HG02943 (cell line): ENCODE data around the gene HECTD2.
"Not testable (repeated sequence)": the region's sequence is repeated elsewhere in the genome, so short reads cannot be mapped to it uniquely, and the experiment has no call there.

Experiments used
- ATAC-seq: cut with Tn5 transposase; IDR thresholded peaks from one replicate; pipeline ENCODE4 v1.9.1; 2021; ENCODE audit warnings: mild to moderate bottlenecking, low read depth, moderate library complexity; ENCODE audit not compliant: unreplicated experiment

The HECTD2 gene

GRCh38 chr10:91534789-91535188, 124.6 kb downstream of the HECTD2 start:
- not testable (repeated sequence) for ATAC-seq

- no peak for ATAC-seq
Measured at GRCh38 chr10:91536111-91536510, 126.0 kb downstream of the HECTD2 start.

GRCh38 chr10:91536733-91537132, 126.6 kb downstream of the HECTD2 start:
- no peak for ATAC-seq

- ATAC-seq = no peak
Measured at GRCh38 chr10:91537614-91538383, 127.7 kb downstream of the HECTD2 start.

GRCh38 chr10:91539930-91540329, 129.8 kb downstream of the HECTD2 start:
- no peak for ATAC-seq

GRCh38 chr10:91540733-91541132, 130.6 kb downstream of the HECTD2 start:
- no peak for ATAC-seq

- ATAC-seq = no peak
Measured at GRCh38 chr10:91541481-91541880, 131.3 kb downstream of the HECTD2 start.

GRCh38 chr10:91545384-91545783, 135.2 kb downstream of the HECTD2 start:
- no peak for ATAC-seq

- ATAC-seq = no peak
Measured at GRCh38 chr10:91545838-91546237, 135.7 kb downstream of the HECTD2 start.

GRCh38 chr10:91549262-91549661, 139.1 kb downstream of the HECTD2 start:
- ATAC-seq = no peak

GRCh38 chr10:91550021-91550420, 139.9 kb downstream of the HECTD2 start:
- no peak for ATAC-seq

- no peak for ATAC-seq
Measured at GRCh38 chr10:91551856-91552255, 141.7 kb downstream of the HECTD2 start.

GRCh38 chr10:91552274-91553095, 142.3 kb downstream of the HECTD2 start:
- ATAC-seq = no peak

- no peak for ATAC-seq
Measured at GRCh38 chr10:91555455-91555854, 145.3 kb downstream of the HECTD2 start.

- ATAC-seq = no peak
Measured at GRCh38 chr10:91556691-91557566, 146.8 kb downstream of the HECTD2 start.

- no peak for ATAC-seq
Measured at GRCh38 chr10:91557651-91558111, 147.5 kb downstream of the HECTD2 start.

- ATAC-seq = no peak
Measured at GRCh38 chr10:91558473-91558872, 148.3 kb downstream of the HECTD2 start.

- no peak for ATAC-seq
Measured at GRCh38 chr10:91559169-91559568, 149.0 kb downstream of the HECTD2 start.

- ATAC-seq = no peak
Measured at GRCh38 chr10:91559750-91560149, 149.6 kb downstream of the HECTD2 start.

- not testable (repeated sequence) for ATAC-seq
Measured at GRCh38 chr10:91560827-91561226, 150.7 kb downstream of the HECTD2 start.
